OCI-LY1 (cell line): ENCODE data around the gene PLCD1.

Experiments
- EZH2 ChIP-seq: fragments of 200-600 bp; sonication (generic), shearing (Covaris generic); IDR thresholded peaks from 2 replicates; pipeline ENCODE4 v1.8.0; 2017; ENCODE audit warnings: borderline replicate concordance, mixed run types, mild to moderate bottlenecking, antibody characterized with exemption, low read length, moderate library complexity, mixed read lengths
- TF ChIP-seq, protein P1 (sequence below): fragments of 200-600 bp; sonication (generic), shearing (Covaris generic); IDR thresholded peaks from 2 replicates; pipeline ENCODE4 v1.5.1; 2017; ENCODE audit warnings: mild to moderate bottlenecking, antibody characterized with exemption, low read length, moderate library complexity, mixed read lengths

DNA sequence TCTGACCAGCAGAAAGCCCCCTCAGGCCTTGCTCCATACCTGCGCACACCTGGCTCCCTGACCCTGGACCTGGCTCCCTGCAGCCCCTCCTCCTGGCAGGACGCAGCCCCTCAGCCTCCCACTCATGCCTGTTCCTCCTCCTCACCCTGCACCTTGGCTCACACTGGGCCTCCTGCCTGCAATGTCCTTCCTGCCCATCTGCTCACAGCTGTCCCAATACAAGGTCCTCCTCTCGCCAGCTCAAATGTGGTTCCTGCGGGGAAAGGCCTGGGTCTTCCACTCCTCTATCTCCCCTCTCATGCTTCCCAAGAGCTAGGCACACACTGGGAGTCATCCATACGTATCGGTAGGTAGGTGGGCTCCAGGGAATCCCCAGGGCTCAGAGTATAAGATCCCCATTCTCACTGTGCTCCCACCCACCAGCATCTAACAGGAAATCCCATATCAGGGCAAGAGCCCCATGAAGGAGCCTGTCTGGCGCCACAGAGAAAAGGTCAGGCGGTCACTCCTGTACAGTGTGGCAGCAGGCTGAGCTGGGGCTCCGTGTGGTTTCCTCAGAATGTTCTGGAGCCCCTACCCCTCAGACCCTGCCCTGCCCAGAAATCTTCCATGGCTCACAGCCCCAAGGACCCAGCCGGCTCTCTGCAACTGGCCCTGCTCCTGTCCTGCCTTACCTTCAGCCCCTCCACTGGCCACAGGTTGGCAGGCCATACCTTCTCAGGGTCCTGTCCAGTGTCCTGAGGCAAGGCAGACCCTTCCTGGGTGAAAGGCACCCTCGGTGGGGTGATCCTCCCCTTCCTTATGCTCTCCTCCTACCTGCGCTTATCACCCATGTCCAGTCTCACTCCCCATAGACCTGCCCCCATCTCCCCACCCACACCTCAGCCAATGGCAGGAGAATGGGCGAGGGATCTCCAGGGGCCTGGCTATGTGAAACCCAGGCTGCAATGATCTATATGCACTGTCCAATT lies 10.9 kb downstream of the PLCD1 start:
- TF ChIP-seq, protein P1, sequence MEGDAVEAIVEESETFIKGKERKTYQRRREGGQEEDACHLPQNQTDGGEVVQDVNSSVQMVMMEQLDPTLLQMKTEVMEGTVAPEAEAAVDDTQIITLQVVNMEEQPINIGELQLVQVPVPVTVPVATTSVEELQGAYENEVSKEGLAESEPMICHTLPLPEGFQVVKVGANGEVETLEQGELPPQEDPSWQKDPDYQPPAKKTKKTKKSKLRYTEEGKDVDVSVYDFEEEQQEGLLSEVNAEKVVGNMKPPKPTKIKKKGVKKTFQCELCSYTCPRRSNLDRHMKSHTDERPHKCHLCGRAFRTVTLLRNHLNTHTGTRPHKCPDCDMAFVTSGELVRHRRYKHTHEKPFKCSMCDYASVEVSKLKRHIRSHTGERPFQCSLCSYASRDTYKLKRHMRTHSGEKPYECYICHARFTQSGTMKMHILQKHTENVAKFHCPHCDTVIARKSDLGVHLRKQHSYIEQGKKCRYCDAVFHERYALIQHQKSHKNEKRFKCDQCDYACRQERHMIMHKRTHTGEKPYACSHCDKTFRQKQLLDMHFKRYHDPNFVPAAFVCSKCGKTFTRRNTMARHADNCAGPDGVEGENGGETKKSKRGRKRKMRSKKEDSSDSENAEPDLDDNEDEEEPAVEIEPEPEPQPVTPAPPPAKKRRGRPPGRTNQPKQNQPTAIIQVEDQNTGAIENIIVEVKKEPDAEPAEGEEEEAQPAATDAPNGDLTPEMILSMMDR, result no peak
- TF ChIP-seq EZH2, result no peak
